WTC11 (cell line): Measurements from ENCODE around the gene ASTN2. TPM values are rescaled to one million over a fixed set of nuclear protein-coding genes. Genes with fewer than 3 reads are reported as not detected.

Experiments used
- ATAC-seq: fragments of 200-7000 bp; cut with Tn5 transposase; 2 replicates; pipeline ENCODE4 v1.10.0; 2021; ENCODE audit warnings: mild to moderate bottlenecking, moderate library complexity
- CTCF ChIA-PET: fragments of 300-600 bp; sonication (Branson Sonifier 250); formaldehyde crosslinking; loops from one replicate; lab custom pipeline; 2021; ENCODE audit warnings: antibody characterized with exemption; lab: Charles Lee
- POLR2A ChIA-PET: fragments of 350-600 bp; sonication (Branson Sonifier 250); formaldehyde crosslinking; loops from one replicate; lab custom pipeline; 2021; ENCODE audit warnings: antibody characterized with exemption; lab: Charles Lee
- DNase-seq: peaks from one replicate; pipeline ENCODE4 v3.0.0; 2021; ENCODE audit warnings: low spot score
- H3K27ac Mint-ChIP-seq: 2 replicates; pipeline ENCODE4 v1.8.0; 2021; ENCODE audit warnings: mixed read lengths
- H3K27me3 Mint-ChIP-seq: 2 replicates; pipeline ENCODE4 v1.8.0; 2021; ENCODE audit warnings: low read depth, mild to moderate bottlenecking, moderate library complexity, mixed read lengths
- H3K36me3 Mint-ChIP-seq: 2 replicates; pipeline ENCODE4 v1.8.0; 2021; ENCODE audit warnings: mixed read lengths
- H3K4me1 Mint-ChIP-seq: 2 replicates; pipeline ENCODE4 v1.8.0; 2022; ENCODE audit warnings: mixed read lengths
- H3K4me3 Mint-ChIP-seq: 2 replicates; pipeline ENCODE4 v1.8.0; 2021; ENCODE audit warnings: mild to moderate bottlenecking, moderate library complexity, mixed read lengths
- H3K9me3 Mint-ChIP-seq: 2 replicates; pipeline ENCODE4 v1.8.0; 2021; ENCODE audit warnings: mixed read lengths
- FOXP1 ChIP-seq: sonication (generic); formaldehyde crosslinking; IDR thresholded peaks from 2 replicates; pipeline ENCODE4 v1.8.0; 2022; ENCODE audit warnings: missing genetic modification reagents, mild to moderate bottlenecking, moderate library complexity, borderline replicate concordance
- MYBL2 ChIP-seq: sonication (generic); formaldehyde crosslinking; IDR thresholded peaks from 2 replicates; pipeline ENCODE4 v1.8.1; 2023; ENCODE audit warnings: mild to moderate bottlenecking, moderate library complexity, missing genetic modification reagents
- NFATC4 ChIP-seq: fragments of 250-450 bp; sonication (Bioruptor Pico); IDR thresholded peaks from 2 replicates; pipeline ENCODE4 v1.9.0; 2021; ENCODE audit warnings: mild to moderate bottlenecking
- NR3C1 ChIP-seq: sonication (generic); formaldehyde crosslinking; conservative IDR thresholded peaks from 2 replicates; pipeline ENCODE4 v1.8.1; 2023; ENCODE audit warnings: low read depth, mild to moderate bottlenecking, missing genetic modification reagents
- total RNA-seq: library from RNA; stranded (reverse); gene quantifications from 3 replicates; pipeline ENCODE4 v1.2.3, GENCODE V29; 2021
- TF ChIP-seq, protein P1 (sequence below): sonication (generic); formaldehyde crosslinking; IDR thresholded peaks from 2 replicates; pipeline ENCODE4 v1.8.1; 2022; ENCODE audit warnings: low read depth, mild to moderate bottlenecking, moderate library complexity, missing genetic modification reagents, borderline replicate concordance
- TF ChIP-seq, protein P2 (sequence below): fragments of 250-450 bp; sonication (Bioruptor Pico); IDR thresholded peaks from 2 replicates; pipeline ENCODE4 v1.9.0; 2021; ENCODE audit warnings: mild to moderate bottlenecking
- TF ChIP-seq, protein P3 (sequence below): sonication (generic); formaldehyde crosslinking; IDR thresholded peaks from 2 replicates; pipeline ENCODE4 v1.8.0; 2023; ENCODE audit warnings: mild to moderate bottlenecking, missing genetic modification reagents
- TF ChIP-seq, protein P4 (sequence below): sonication (generic); formaldehyde crosslinking; IDR thresholded peaks from 2 replicates; pipeline ENCODE4 v1.8.1; 2023; ENCODE audit warnings: mild to moderate bottlenecking, missing genetic modification reagents
- TF ChIP-seq, protein P5 (sequence below): sonication (generic); formaldehyde crosslinking; IDR thresholded peaks from 2 replicates; pipeline ENCODE4 v1.8.1; 2023; ENCODE audit warnings: mild to moderate bottlenecking, moderate library complexity, missing genetic modification reagents
- TF ChIP-seq, protein P6 (sequence below): sonication (generic); formaldehyde crosslinking; IDR thresholded peaks from 2 replicates; pipeline ENCODE4 v1.8.0; 2022; ENCODE audit warnings: mild to moderate bottlenecking, missing genetic modification reagents
- TF ChIP-seq, protein P7 (sequence below): sonication (generic); formaldehyde crosslinking; IDR thresholded peaks from 2 replicates; pipeline ENCODE4 v1.8.1; 2022; ENCODE audit warnings: mild to moderate bottlenecking, moderate library complexity, missing genetic modification reagents
- TF ChIP-seq, protein P8 (sequence below): fragments of 250-450 bp; sonication (Bioruptor Pico); IDR thresholded peaks from 2 replicates; pipeline ENCODE4 v1.9.0; 2021; ENCODE audit warnings: mild to moderate bottlenecking

The ASTN2 gene
- total RNA-seq, 1 experiment from 2014 or later, result 16.2 TPM

DNA sequence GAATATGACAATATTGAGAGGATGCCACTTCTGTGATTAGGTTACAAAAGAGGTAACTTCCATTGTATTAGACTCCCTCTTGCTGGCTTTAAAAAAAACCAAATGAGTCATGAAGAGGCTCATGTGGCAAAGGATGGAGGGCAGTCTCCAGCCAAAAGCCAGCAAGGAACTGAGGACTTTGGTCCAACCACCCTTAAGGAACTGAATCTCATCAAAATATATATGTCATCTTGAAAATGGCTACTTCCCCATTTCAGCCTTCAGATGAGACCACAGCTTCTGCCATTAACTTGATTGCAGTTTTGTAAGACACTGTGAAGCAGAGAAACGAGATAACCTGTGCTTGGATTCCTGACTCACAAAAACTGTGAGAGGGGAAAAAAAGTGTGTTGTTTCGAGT lies 743.3 kb downstream of the ASTN2 start:
- peaks cover 62% of the 10 kb centered on the region for H3K9me3 Mint-ChIP-seq
- CTCF ChIA-PET, result no interaction called here

More for the DNA sequence above, 743.3 kb downstream of the ASTN2 start:
- H3K27me3 Mint-ChIP-seq, result peaks cover 19% of the 10 kb centered on the region
- H3K4me1 Mint-ChIP-seq, result no peaks in the 10 kb centered on the region
- no peak for DNase-seq
- TF ChIP-seq, protein P1, sequence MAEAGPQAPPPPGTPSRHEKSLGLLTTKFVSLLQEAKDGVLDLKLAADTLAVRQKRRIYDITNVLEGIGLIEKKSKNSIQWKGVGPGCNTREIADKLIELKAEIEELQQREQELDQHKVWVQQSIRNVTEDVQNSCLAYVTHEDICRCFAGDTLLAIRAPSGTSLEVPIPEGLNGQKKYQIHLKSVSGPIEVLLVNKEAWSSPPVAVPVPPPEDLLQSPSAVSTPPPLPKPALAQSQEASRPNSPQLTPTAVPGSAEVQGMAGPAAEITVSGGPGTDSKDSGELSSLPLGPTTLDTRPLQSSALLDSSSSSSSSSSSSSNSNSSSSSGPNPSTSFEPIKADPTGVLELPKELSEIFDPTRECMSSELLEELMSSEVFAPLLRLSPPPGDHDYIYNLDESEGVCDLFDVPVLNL (CRISPR knock-in tag), result no peak
- TF ChIP-seq, protein P2, sequence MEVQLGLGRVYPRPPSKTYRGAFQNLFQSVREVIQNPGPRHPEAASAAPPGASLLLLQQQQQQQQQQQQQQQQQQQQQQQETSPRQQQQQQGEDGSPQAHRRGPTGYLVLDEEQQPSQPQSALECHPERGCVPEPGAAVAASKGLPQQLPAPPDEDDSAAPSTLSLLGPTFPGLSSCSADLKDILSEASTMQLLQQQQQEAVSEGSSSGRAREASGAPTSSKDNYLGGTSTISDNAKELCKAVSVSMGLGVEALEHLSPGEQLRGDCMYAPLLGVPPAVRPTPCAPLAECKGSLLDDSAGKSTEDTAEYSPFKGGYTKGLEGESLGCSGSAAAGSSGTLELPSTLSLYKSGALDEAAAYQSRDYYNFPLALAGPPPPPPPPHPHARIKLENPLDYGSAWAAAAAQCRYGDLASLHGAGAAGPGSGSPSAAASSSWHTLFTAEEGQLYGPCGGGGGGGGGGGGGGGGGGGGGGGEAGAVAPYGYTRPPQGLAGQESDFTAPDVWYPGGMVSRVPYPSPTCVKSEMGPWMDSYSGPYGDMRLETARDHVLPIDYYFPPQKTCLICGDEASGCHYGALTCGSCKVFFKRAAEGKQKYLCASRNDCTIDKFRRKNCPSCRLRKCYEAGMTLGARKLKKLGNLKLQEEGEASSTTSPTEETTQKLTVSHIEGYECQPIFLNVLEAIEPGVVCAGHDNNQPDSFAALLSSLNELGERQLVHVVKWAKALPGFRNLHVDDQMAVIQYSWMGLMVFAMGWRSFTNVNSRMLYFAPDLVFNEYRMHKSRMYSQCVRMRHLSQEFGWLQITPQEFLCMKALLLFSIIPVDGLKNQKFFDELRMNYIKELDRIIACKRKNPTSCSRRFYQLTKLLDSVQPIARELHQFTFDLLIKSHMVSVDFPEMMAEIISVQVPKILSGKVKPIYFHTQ (CRISPR knock-in tag), result no peak
- TF ChIP-seq, protein P3, sequence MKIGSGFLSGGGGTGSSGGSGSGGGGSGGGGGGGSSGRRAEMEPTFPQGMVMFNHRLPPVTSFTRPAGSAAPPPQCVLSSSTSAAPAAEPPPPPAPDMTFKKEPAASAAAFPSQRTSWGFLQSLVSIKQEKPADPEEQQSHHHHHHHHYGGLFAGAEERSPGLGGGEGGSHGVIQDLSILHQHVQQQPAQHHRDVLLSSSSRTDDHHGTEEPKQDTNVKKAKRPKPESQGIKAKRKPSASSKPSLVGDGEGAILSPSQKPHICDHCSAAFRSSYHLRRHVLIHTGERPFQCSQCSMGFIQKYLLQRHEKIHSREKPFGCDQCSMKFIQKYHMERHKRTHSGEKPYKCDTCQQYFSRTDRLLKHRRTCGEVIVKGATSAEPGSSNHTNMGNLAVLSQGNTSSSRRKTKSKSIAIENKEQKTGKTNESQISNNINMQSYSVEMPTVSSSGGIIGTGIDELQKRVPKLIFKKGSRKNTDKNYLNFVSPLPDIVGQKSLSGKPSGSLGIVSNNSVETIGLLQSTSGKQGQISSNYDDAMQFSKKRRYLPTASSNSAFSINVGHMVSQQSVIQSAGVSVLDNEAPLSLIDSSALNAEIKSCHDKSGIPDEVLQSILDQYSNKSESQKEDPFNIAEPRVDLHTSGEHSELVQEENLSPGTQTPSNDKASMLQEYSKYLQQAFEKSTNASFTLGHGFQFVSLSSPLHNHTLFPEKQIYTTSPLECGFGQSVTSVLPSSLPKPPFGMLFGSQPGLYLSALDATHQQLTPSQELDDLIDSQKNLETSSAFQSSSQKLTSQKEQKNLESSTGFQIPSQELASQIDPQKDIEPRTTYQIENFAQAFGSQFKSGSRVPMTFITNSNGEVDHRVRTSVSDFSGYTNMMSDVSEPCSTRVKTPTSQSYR (CRISPR knock-in tag), result no peak
- no peak for TF ChIP-seq NFATC4 (CRISPR knock-in tag)
- TF ChIP-seq, protein P4, sequence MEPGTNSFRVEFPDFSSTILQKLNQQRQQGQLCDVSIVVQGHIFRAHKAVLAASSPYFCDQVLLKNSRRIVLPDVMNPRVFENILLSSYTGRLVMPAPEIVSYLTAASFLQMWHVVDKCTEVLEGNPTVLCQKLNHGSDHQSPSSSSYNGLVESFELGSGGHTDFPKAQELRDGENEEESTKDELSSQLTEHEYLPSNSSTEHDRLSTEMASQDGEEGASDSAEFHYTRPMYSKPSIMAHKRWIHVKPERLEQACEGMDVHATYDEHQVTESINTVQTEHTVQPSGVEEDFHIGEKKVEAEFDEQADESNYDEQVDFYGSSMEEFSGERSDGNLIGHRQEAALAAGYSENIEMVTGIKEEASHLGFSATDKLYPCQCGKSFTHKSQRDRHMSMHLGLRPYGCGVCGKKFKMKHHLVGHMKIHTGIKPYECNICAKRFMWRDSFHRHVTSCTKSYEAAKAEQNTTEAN (CRISPR knock-in tag), result no peak
- TF ChIP-seq, protein P5, sequence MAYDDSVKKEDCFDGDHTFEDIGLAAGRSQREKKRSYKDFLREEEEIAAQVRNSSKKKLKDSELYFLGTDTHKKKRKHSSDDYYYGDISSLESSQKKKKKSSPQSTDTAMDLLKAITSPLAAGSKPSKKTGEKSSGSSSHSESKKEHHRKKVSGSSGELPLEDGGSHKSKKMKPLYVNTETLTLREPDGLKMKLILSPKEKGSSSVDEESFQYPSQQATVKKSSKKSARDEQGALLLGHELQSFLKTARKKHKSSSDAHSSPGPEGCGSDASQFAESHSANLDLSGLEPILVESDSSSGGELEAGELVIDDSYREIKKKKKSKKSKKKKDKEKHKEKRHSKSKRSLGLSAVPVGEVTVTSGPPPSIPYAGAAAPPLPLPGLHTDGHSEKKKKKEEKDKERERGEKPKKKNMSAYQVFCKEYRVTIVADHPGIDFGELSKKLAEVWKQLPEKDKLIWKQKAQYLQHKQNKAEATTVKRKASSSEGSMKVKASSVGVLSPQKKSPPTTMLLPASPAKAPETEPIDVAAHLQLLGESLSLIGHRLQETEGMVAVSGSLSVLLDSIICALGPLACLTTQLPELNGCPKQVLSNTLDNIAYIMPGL (CRISPR knock-in tag), result no peak
- TF ChIP-seq FOXP1 (CRISPR knock-in tag), result no peak
- no peak for TF ChIP-seq NR3C1 (CRISPR knock-in tag)
- TF ChIP-seq, protein P6, sequence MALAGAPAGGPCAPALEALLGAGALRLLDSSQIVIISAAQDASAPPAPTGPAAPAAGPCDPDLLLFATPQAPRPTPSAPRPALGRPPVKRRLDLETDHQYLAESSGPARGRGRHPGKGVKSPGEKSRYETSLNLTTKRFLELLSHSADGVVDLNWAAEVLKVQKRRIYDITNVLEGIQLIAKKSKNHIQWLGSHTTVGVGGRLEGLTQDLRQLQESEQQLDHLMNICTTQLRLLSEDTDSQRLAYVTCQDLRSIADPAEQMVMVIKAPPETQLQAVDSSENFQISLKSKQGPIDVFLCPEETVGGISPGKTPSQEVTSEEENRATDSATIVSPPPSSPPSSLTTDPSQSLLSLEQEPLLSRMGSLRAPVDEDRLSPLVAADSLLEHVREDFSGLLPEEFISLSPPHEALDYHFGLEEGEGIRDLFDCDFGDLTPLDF, result no peak
- TF ChIP-seq MYBL2 (CRISPR knock-in tag), result no peak
- TF ChIP-seq, protein P7, sequence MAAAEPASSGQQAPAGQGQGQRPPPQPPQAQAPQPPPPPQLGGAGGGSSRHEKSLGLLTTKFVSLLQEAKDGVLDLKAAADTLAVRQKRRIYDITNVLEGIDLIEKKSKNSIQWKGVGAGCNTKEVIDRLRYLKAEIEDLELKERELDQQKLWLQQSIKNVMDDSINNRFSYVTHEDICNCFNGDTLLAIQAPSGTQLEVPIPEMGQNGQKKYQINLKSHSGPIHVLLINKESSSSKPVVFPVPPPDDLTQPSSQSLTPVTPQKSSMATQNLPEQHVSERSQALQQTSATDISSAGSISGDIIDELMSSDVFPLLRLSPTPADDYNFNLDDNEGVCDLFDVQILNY (CRISPR knock-in tag), result no peak
- TF ChIP-seq, protein P8, sequence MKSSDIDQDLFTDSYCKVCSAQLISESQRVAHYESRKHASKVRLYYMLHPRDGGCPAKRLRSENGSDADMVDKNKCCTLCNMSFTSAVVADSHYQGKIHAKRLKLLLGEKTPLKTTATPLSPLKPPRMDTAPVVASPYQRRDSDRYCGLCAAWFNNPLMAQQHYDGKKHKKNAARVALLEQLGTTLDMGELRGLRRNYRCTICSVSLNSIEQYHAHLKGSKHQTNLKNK (CRISPR knock-in tag), result no peak
- TF ChIP-seq, all 79 proteins: peak for 0
- no peak for ATAC-seq
- POLR2A ChIA-PET, result no interaction called here
- H3K27ac Mint-ChIP-seq, result no peak overlapping the region
- H3K4me3 Mint-ChIP-seq, result no peak overlapping the region
- peaks cover 55% of the 10 kb centered on the region for H3K36me3 Mint-ChIP-seq
